OCI-LY1 (cell line): ENCODE results near the gene TOM1.

Experiments used
- H2AFZ ChIP-seq: fragments of 200-600 bp; sonication (generic), shearing (Covaris generic); 2 replicates; pipeline ENCODE4 v1.6.0; 2014; ENCODE audit warnings: antibody characterized with exemption, mild to moderate bottlenecking, low read length
- H3F3A ChIP-seq: fragments of 200-600 bp; sonication (generic), shearing (Covaris generic); 2 replicates; pipeline ENCODE4 v1.6.0; 2014; ENCODE audit warnings: mild to moderate bottlenecking, antibody characterized with exemption, low read length, moderate library complexity; ENCODE audit not compliant: insufficient read depth
- H3K27ac ChIP-seq: fragments of 200-600 bp; sonication (generic); 2 replicates; pipeline ENCODE4 v1.5.1; 2014; ENCODE audit warnings: low read length, mixed run types, mild to moderate bottlenecking, low read depth; ENCODE audit not compliant: poor library complexity, severe bottlenecking
- H3K27me3 ChIP-seq: fragments of 200-600 bp; sonication (generic); 2 replicates; pipeline ENCODE4 v1.6.0; 2014; ENCODE audit warnings: antibody characterized with exemption, mild to moderate bottlenecking, low read length, moderate library complexity; ENCODE audit not compliant: insufficient read depth
- H3K36me3 ChIP-seq: fragments of 200-600 bp; sonication (generic); 2 replicates; pipeline ENCODE4 v1.6.1; 2014; ENCODE audit warnings: mild to moderate bottlenecking, antibody characterized with exemption, low read length, moderate library complexity, mixed read lengths; ENCODE audit not compliant: insufficient read depth
- H3K4me1 ChIP-seq: fragments of 200-600 bp; sonication (generic); 2 replicates; pipeline ENCODE4 v1.5.1; 2014; ENCODE audit warnings: mild to moderate bottlenecking, low read length, moderate library complexity; ENCODE audit not compliant: insufficient read depth, severe bottlenecking
- H3K4me2 ChIP-seq: fragments of 200-600 bp; sonication (generic), shearing (Covaris generic); 2 replicates; pipeline ENCODE4 v1.6.1; 2014; ENCODE audit warnings: low read length
- H3K4me3 ChIP-seq: fragments of 200-600 bp; sonication (generic); 2 replicates; pipeline ENCODE4 v1.5.1; 2014; ENCODE audit warnings: low read length, low read depth, mild to moderate bottlenecking, mixed read lengths; ENCODE audit not compliant: poor library complexity, severe bottlenecking
- H3K79me2 ChIP-seq: fragments of 200-600 bp; shearing (Covaris generic); 2 replicates; pipeline ENCODE4 v1.6.1; 2016; ENCODE audit warnings: mixed run types, low read length, mixed read lengths; ENCODE audit not compliant: insufficient read depth
- H3K9ac ChIP-seq: fragments of 200-600 bp; sonication (generic), shearing (Covaris generic); 2 replicates; pipeline ENCODE4 v1.6.1; 2014; ENCODE audit warnings: mild to moderate bottlenecking, low read length, mixed read lengths
- H3K9me2 ChIP-seq: fragments of 200-600 bp; sonication (generic), shearing (Covaris generic); 2 replicates; pipeline ENCODE4 v1.6.1; 2014; ENCODE audit warnings: low read depth, mild to moderate bottlenecking, low read length, mixed read lengths
- H3K9me3 ChIP-seq: fragments of 200-600 bp; shearing (Covaris generic); 2 replicates; pipeline ENCODE4 v1.6.1; 2014; ENCODE audit warnings: low read length, mixed read lengths
- H4K20me1 ChIP-seq: fragments of 200-600 bp; sonication (generic), shearing (Covaris generic); 2 replicates; pipeline ENCODE4 v1.6.0; 2016; ENCODE audit warnings: mild to moderate bottlenecking, low read length; ENCODE audit not compliant: insufficient read depth
- CTCF ChIP-seq: fragments of 200-600 bp; sonication (generic), shearing (Covaris generic); IDR thresholded peaks from 2 replicates; pipeline ENCODE4 v1.5.1; 2017; ENCODE audit warnings: mild to moderate bottlenecking, antibody characterized with exemption, low read length, moderate library complexity, mixed read lengths
- EZH2 ChIP-seq: fragments of 200-600 bp; sonication (generic), shearing (Covaris generic); IDR thresholded peaks from 2 replicates; pipeline ENCODE4 v1.8.0; 2017; ENCODE audit warnings: borderline replicate concordance, mixed run types, mild to moderate bottlenecking, antibody characterized with exemption, low read length, moderate library complexity, mixed read lengths

Gene TOM1

GRCh38 chr22:35352214-35353111, 52.8 kb downstream of the TOM1 start:
- Histone ChIP-seq H3K9me3 (no peaks in the 10 kb centered on the region), H3K4me1 (peaks cover 66% of the 10 kb centered on the region), H3K4me3 (peak overlapping the region; percentile 35), H3K9ac (peak overlapping the region; percentile 79; the same call in 1 of the 2 replicates), H2AFZ (no peak overlapping the region), H3K79me2 (no peaks in the 10 kb centered on the region), H3K36me3 (no peaks in the 10 kb centered on the region), H3K27me3 (no peaks in the 10 kb centered on the region), H3F3A (no peaks in the 10 kb centered on the region), H3K9me2 (no peaks in the 10 kb centered on the region), H4K20me1 (no peaks in the 10 kb centered on the region), H3K4me2 (peak overlapping the region; percentile 76), H3K27ac (peak overlapping the region; percentile 98)
- TF ChIP-seq CTCF (peak; percentile 56), EZH2 (no peak)

- H3K4me2 ChIP-seq: peak overlapping the region; percentile 76
- H3K4me1 ChIP-seq: peaks cover 58% of the 10 kb centered on the region
- peak overlapping the region; percentile 79; the same call in 1 of the 2 replicates for H3K9ac ChIP-seq
- H3K4me3 ChIP-seq: peak overlapping the region; percentile 35
- no peak for TF ChIP-seq EZH2
- TF ChIP-seq CTCF: no peak
- H4K20me1 ChIP-seq: no peaks in the 10 kb centered on the region
- no peaks in the 10 kb centered on the region for H3K27me3 ChIP-seq
- no peaks in the 10 kb centered on the region for H3F3A ChIP-seq
- H3K79me2 ChIP-seq: no peaks in the 10 kb centered on the region
- no peaks in the 10 kb centered on the region for H3K36me3 ChIP-seq
- H3K9me3 ChIP-seq: no peaks in the 10 kb centered on the region
- no peaks in the 10 kb centered on the region for H3K9me2 ChIP-seq
- H2AFZ ChIP-seq: no peak overlapping the region
- peak overlapping the region; percentile 98 for H3K27ac ChIP-seq
Measured at GRCh38 chr22:35353318-35353717, 53.6 kb downstream of the TOM1 start.

- Histone ChIP-seq H3K27ac (peak overlapping the region; percentile 98), H3K27me3 (no peaks in the 10 kb centered on the region), H3K79me2 (no peaks in the 10 kb centered on the region), H3K9me2 (no peaks in the 10 kb centered on the region), H3K4me3 (no peak overlapping the region), H3F3A (no peaks in the 10 kb centered on the region), H3K9ac (no peak overlapping the region), H3K9me3 (no peaks in the 10 kb centered on the region), H3K4me1 (peaks cover 56% of the 10 kb centered on the region), H2AFZ (no peak overlapping the region), H4K20me1 (no peaks in the 10 kb centered on the region), H3K36me3 (no peaks in the 10 kb centered on the region), H3K4me2 (no peak overlapping the region)
- no peak for TF ChIP-seq EZH2
- TF ChIP-seq CTCF: no peak
Measured at GRCh38 chr22:35354068-35354467, 54.4 kb downstream of the TOM1 start.
